DOHH2 (cell line): ENCODE results near the gene MT1F.

Source experiments
- EZH2phosphoT487 ChIP-seq: fragments of 200-600 bp; sonication (generic); IDR thresholded peaks from 2 replicates; pipeline ENCODE4 v1.6.1; 2017; ENCODE audit warnings: borderline replicate concordance, mild to moderate bottlenecking, antibody characterized with exemption, low read length, moderate library complexity, mixed read lengths
- TF ChIP-seq, protein P1 (sequence below): fragments of 200-600 bp; sonication (generic); IDR thresholded peaks from one replicate; pipeline ENCODE4 v1.5.1; 2014; ENCODE audit warnings: antibody characterized with exemption, mild to moderate bottlenecking, low read depth, low read length; ENCODE audit not compliant: poor library complexity, severe bottlenecking

DNA sequence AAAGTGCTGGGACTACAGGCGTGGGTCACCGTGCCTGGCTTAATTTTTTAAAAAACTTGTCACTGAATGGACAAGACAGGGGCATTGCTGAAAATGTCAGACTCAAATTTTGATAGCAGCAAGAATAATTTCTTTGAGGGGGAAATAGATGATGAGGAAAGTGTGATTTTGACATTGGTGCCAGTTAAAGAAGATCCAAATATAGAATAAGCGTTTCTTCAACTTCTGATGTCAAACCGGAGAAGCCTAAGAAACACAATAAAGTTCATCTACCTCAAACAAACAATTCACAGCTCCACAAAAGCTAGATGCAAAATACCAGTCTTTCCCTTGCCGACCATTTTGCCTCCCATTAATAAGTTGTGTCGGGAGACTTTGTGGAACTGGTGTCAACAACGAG lies 29.0 kb downstream of the MT1F start:
- TF ChIP-seq, protein P1, sequence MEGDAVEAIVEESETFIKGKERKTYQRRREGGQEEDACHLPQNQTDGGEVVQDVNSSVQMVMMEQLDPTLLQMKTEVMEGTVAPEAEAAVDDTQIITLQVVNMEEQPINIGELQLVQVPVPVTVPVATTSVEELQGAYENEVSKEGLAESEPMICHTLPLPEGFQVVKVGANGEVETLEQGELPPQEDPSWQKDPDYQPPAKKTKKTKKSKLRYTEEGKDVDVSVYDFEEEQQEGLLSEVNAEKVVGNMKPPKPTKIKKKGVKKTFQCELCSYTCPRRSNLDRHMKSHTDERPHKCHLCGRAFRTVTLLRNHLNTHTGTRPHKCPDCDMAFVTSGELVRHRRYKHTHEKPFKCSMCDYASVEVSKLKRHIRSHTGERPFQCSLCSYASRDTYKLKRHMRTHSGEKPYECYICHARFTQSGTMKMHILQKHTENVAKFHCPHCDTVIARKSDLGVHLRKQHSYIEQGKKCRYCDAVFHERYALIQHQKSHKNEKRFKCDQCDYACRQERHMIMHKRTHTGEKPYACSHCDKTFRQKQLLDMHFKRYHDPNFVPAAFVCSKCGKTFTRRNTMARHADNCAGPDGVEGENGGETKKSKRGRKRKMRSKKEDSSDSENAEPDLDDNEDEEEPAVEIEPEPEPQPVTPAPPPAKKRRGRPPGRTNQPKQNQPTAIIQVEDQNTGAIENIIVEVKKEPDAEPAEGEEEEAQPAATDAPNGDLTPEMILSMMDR, result no peak
- TF ChIP-seq EZH2phosphoT487, result no peak
